Right lobe of liver (tissue), 4 donors: ENCODE data around the gene DSN1.

ENCODE experiments used
- CTCF ChIP-seq, 4 donors: fragments of 200-600 bp in 3 of 4; fragments of 450-650 bp in 1 of 4; IDR thresholded peaks; one replicate each; pipeline versions ENCODE4 v1.5.1 to v1.8.0; 2016 to 2022; ENCODE audit warnings: antibody characterized with exemption in 4 of 4, mild to moderate bottlenecking in 2 of 4
- POLR2A ChIP-seq: fragments of 450-650 bp; IDR thresholded peaks from one replicate; pipeline ENCODE4 v1.6.1; 2017; ENCODE audit warnings: antibody characterized with exemption, mild to moderate bottlenecking
- donor health status: DM: no; HTN: no; CAD: no.
- donor health status: DM: no; HTN: no; CAD: no.
- donor health status: DM: no; HTN: yes; CAD: no.

GRCh38 chr20:36744243-36744642 is 29.3 kb downstream of the DSN1 start:
- TF ChIP-seq CTCF (IDR thresholded peaks at IDR 0.05): no peak
- TF ChIP-seq POLR2A: no peak
